Trophoblast cell (in vitro differentiated cells and primary cell): ENCODE measurements around the gene BUD23.

Source experiments
- DNase-seq, 2 donors: peaks; one replicate each; pipeline ENCODE4 v3.0.0-alpha.2; 2016
- H2AFZ ChIP-seq: 2 replicates; pipeline ENCODE4 v1.6.1; 2013; ENCODE audit warnings: low read length, moderate library complexity, mild to moderate bottlenecking; ENCODE audit not compliant: insufficient read depth, poor library complexity
- H2AK5ac ChIP-seq: 2 replicates; pipeline ENCODE4 v1.6.1; 2013; ENCODE audit warnings: mild to moderate bottlenecking, low read length
- H2BK120ac ChIP-seq: 2 replicates; pipeline ENCODE4 v1.6.1; 2013; ENCODE audit warnings: low read length, mild to moderate bottlenecking, moderate library complexity; ENCODE audit not compliant: insufficient read depth, poor library complexity
- H2BK12ac ChIP-seq: 2 replicates; pipeline ENCODE4 v1.6.1; 2013; ENCODE audit warnings: mild to moderate bottlenecking, low read length, moderate library complexity
- H2BK5ac ChIP-seq: 2 replicates; pipeline ENCODE4 v1.6.1; 2013; ENCODE audit warnings: low read length, low read depth, moderate library complexity, mild to moderate bottlenecking; ENCODE audit not compliant: poor library complexity
- H3K14ac ChIP-seq: 2 replicates; pipeline ENCODE4 v1.6.1; 2013; ENCODE audit warnings: mild to moderate bottlenecking, low read length
- H3K18ac ChIP-seq: 2 replicates; pipeline ENCODE4 v1.6.1; 2013; ENCODE audit warnings: mild to moderate bottlenecking, low read length
- H3K23ac ChIP-seq: 2 replicates; pipeline ENCODE4 v1.6.1; 2013; ENCODE audit warnings: low read length
- H3K27ac ChIP-seq: 2 replicates; pipeline ENCODE4 v1.5.1; 2013; ENCODE audit warnings: low read depth, mild to moderate bottlenecking, inconsistent platforms, low read length, moderate library complexity
- H3K27me3 ChIP-seq: 2 replicates; pipeline ENCODE4 v1.6.1; 2013; ENCODE audit warnings: inconsistent platforms, mild to moderate bottlenecking, low read length, moderate library complexity; ENCODE audit not compliant: insufficient read depth
- H3K36me3 ChIP-seq, 2 experiments: 1 replicate in 1 of 2; 2 replicates in 1 of 2; pipeline ENCODE4 v1.6.1; 2013; ENCODE audit warnings: low read length in 2 of 2, mild to moderate bottlenecking in 2 of 2, moderate library complexity in 1 of 2; ENCODE audit not compliant: insufficient read depth in 2 of 2, control insufficient read depth in 1 of 2
- H3K4ac ChIP-seq: 2 replicates; pipeline ENCODE4 v1.6.1; 2013; ENCODE audit warnings: low read depth, mild to moderate bottlenecking, low read length, moderate library complexity
- H3K4me1 ChIP-seq, 2 experiments: 1 replicate in 1 of 2; 2 replicates in 1 of 2; pipeline ENCODE4 v1.6.1; 2013; ENCODE audit warnings: low read length in 2 of 2, mild to moderate bottlenecking in 2 of 2, moderate library complexity in 1 of 2; ENCODE audit not compliant: insufficient read depth in 2 of 2, control insufficient read depth in 1 of 2
- H3K4me2 ChIP-seq: 2 replicates; pipeline ENCODE4 v1.6.1; 2013; ENCODE audit warnings: inconsistent platforms, mild to moderate bottlenecking, low read length, moderate library complexity
- H3K4me3 ChIP-seq: 2 replicates; pipeline ENCODE4 v1.5.1; 2013; ENCODE audit warnings: mild to moderate bottlenecking, low read depth, low read length, inconsistent platforms
- H3K79me1 ChIP-seq: one replicate; pipeline ENCODE4 v1.6.1; 2013; ENCODE audit warnings: low read length
- H3K79me2 ChIP-seq: 2 replicates; pipeline ENCODE4 v1.6.1; 2013; ENCODE audit warnings: low read length, mild to moderate bottlenecking; ENCODE audit not compliant: control insufficient read depth, insufficient read depth, poor library complexity
- H3K9ac ChIP-seq: 2 replicates; pipeline ENCODE4 v1.6.1; 2013; ENCODE audit warnings: mild to moderate bottlenecking, low read length
- H3K9me3 ChIP-seq: 2 replicates; pipeline ENCODE4 v1.6.1; 2013; ENCODE audit warnings: low read depth, mild to moderate bottlenecking, control low read depth, inconsistent platforms, low read length; ENCODE audit not compliant: insufficient read depth
- H4K12ac ChIP-seq: 2 replicates; pipeline ENCODE4 v1.6.1; 2013; ENCODE audit warnings: low read depth, mild to moderate bottlenecking, low read length, moderate library complexity
- H4K8ac ChIP-seq: 2 replicates; pipeline ENCODE4 v1.6.1; 2013; ENCODE audit warnings: low read depth, mild to moderate bottlenecking, low read length, moderate library complexity
- H4K91ac ChIP-seq: one replicate; pipeline ENCODE4 v1.6.1; 2013; ENCODE audit warnings: low read depth, mild to moderate bottlenecking, low read length, moderate library complexity
- WGBS: extraction: QIAGEN DNeasy Blood & Tissue Kit; methylation state at CpG from one replicate; pipeline ENCODE4 v1.1.7; 2013; ENCODE audit warnings: missing lambda C conversion rate; ENCODE audit not compliant: insufficient read length, insufficient coverage; ENCODE audit errors: extremely low coverage; 5-methylcytosine and 5-hydroxymethylcytosine counted together

The BUD23 gene

GRCh38 chr7:73663033-73663432 is 20.4 kb upstream of the BUD23 start:
- no peak overlapping the region for H2BK120ac ChIP-seq
- no peak overlapping the region for H4K91ac ChIP-seq
- H3K9ac ChIP-seq: no peak overlapping the region
- H3K4ac ChIP-seq: no peak overlapping the region
- H3K4me3 ChIP-seq: no peak overlapping the region
- no peak overlapping the region for H3K4me2 ChIP-seq
- no peak overlapping the region for H2BK5ac ChIP-seq
- H4K8ac ChIP-seq: no peak overlapping the region
- no peaks in the 10 kb centered on the region for H3K79me1 ChIP-seq
- no peaks in the 10 kb centered on the region for H3K27me3 ChIP-seq
- no peaks in the 10 kb centered on the region for H3K36me3 ChIP-seq
- no peak for DNase-seq
- no peaks in the 10 kb centered on the region for H3K9me3 ChIP-seq
- no peak overlapping the region for H3K27ac ChIP-seq
- no peak overlapping the region for H4K12ac ChIP-seq
- H3K23ac ChIP-seq: no peak overlapping the region
- H3K18ac ChIP-seq: no peak overlapping the region
- no peak overlapping the region for H2AK5ac ChIP-seq
- no peak overlapping the region for H2AFZ ChIP-seq
- no peaks in the 10 kb centered on the region for H3K79me2 ChIP-seq
- H3K14ac ChIP-seq: no peak overlapping the region
- no peak overlapping the region for H2BK12ac ChIP-seq
- peaks cover 0 to 3% of the 10 kb centered on the region in 2 experiments for H3K4me1 ChIP-seq

- peak within 1 kb of the TSS; percentile 48 for H4K91ac ChIP-seq
- peak within 1 kb of the TSS; percentile 9 for H2BK5ac ChIP-seq
- H3K23ac ChIP-seq: no peak within 1 kb of the TSS
- H3K9me3 ChIP-seq: peaks cover 5% of the 10 kb centered on the region
- no peaks in the 10 kb centered on the region for H3K79me1 ChIP-seq
- no peak within 1 kb of the TSS for H3K9ac ChIP-seq
- no peak within 1 kb of the TSS for H3K4ac ChIP-seq
- H3K36me3 ChIP-seq: no peaks in the 10 kb centered on the region
- peak within 1 kb of the TSS; percentile 36 for H4K12ac ChIP-seq
- peak within 1 kb of the TSS; percentile 89 for H2AFZ ChIP-seq
- peak within 1 kb of the TSS; percentile 89 for H3K4me2 ChIP-seq
- H3K4me3 ChIP-seq: peak within 1 kb of the TSS; percentile 64
- DNase-seq: peak; percentile 68 to 92
- peaks cover 0 to 3% of the 10 kb centered on the region in 2 experiments for H3K4me1 ChIP-seq
- H4K8ac ChIP-seq: peak within 1 kb of the TSS; percentile 43
- no peak within 1 kb of the TSS for H2BK12ac ChIP-seq
- H3K18ac ChIP-seq: no peak within 1 kb of the TSS
- H3K27me3 ChIP-seq: no peaks in the 10 kb centered on the region
- H3K14ac ChIP-seq: peak within 1 kb of the TSS; percentile 61
- no peak within 1 kb of the TSS for H2AK5ac ChIP-seq
- H2BK120ac ChIP-seq: peak within 1 kb of the TSS; percentile 12
- H3K79me2 ChIP-seq: no peaks in the 10 kb centered on the region
- WGBS: no CpG with 5 or more reads among the region's 79 CpGs
- H3K27ac ChIP-seq: no peak within 1 kb of the TSS
Measured at GRCh38 chr7:73667344-73668102, 15.9 kb upstream of the BUD23 start, which contains the start of gene VPS37D. Gene VPS37D, plus strand, starts transcription at chr7:73667831. Its CDS starts 128 bp downstream, at chr7:73667959.

GRCh38 chr7:73668103-73668885 is 15.1 kb upstream of the BUD23 start:
- Histone ChIP-seq H3K27me3 (no peaks in the 10 kb centered on the region), H3K23ac (no peak overlapping the region), H3K4me1 (peaks cover 0 to 3% of the 10 kb centered on the region in 2 experiments), H4K91ac (peak overlapping the region; percentile 48), H3K18ac (no peak overlapping the region), H3K9me3 (peaks cover 5% of the 10 kb centered on the region), H3K79me2 (no peaks in the 10 kb centered on the region), H3K36me3 (no peaks in the 10 kb centered on the region), H3K79me1 (no peaks in the 10 kb centered on the region), H3K14ac (peak overlapping the region; percentile 61), H2BK12ac (no peak overlapping the region), H3K4me2 (peak overlapping the region; percentile 89), H4K8ac (peak overlapping the region; percentile 23), H3K27ac (no peak overlapping the region), H2BK120ac (no peak overlapping the region), H2BK5ac (no peak overlapping the region), H3K4ac (no peak overlapping the region), H4K12ac (peak overlapping the region; percentile 36), H2AK5ac (no peak overlapping the region), H2AFZ (peak overlapping the region; percentile 78), H3K9ac (no peak overlapping the region), H3K4me3 (peak overlapping the region; percentile 64)
- DNase-seq: no peak
- WGBS: no CpG with 5 or more reads among the region's 52 CpGs

GRCh38 chr7:73668886-73669230 is 14.5 kb upstream of the BUD23 start:
- H4K12ac ChIP-seq: no peak overlapping the region
- no peak overlapping the region for H3K4me3 ChIP-seq
- no peak overlapping the region for H2BK5ac ChIP-seq
- no peak overlapping the region for H3K23ac ChIP-seq
- no peaks in the 10 kb centered on the region for H3K79me2 ChIP-seq
- WGBS: no CpG with 5 or more reads among the region's 5 CpGs
- H3K9ac ChIP-seq: no peak overlapping the region
- no peak overlapping the region for H2AK5ac ChIP-seq
- H3K14ac ChIP-seq: no peak overlapping the region
- no peak overlapping the region for H4K91ac ChIP-seq
- H3K18ac ChIP-seq: no peak overlapping the region
- H3K4me2 ChIP-seq: no peak overlapping the region
- H3K27me3 ChIP-seq: no peaks in the 10 kb centered on the region
- H2BK120ac ChIP-seq: no peak overlapping the region
- no peak overlapping the region for H3K27ac ChIP-seq
- H3K36me3 ChIP-seq: no peaks in the 10 kb centered on the region
- no peaks in the 10 kb centered on the region for H3K79me1 ChIP-seq
- no peak overlapping the region for H2AFZ ChIP-seq
- peaks cover 5% of the 10 kb centered on the region for H3K9me3 ChIP-seq
- no peak overlapping the region for H4K8ac ChIP-seq
- peaks cover 0 to 3% of the 10 kb centered on the region in 2 experiments for H3K4me1 ChIP-seq
- H3K4ac ChIP-seq: no peak overlapping the region
- DNase-seq: no peak
- no peak overlapping the region for H2BK12ac ChIP-seq
